ENCODE data around the gene PNLIP.

Gene PNLIP

GRCh38 chr10:116542007-116542677 is 3.6 kb upstream of the PNLIP start:
- TF ChIP-seq REST (IDR thresholded peaks at IDR 0.05; ENCODE audit: insufficient replicate concordance, low read depth) (no peak), SPI1 (IDR thresholded peaks at IDR 0.05; ENCODE audit: borderline replicate concordance, low read depth) (no peak)
- H3K4me3 ChIP-seq (replicated peaks; ENCODE audit: insufficient read depth, low read length), result no peak overlapping the region
- DNase-seq (ENCODE audit: low read depth in 1 of 2, low spot score in 1 of 2), result no peak
- H3K27me3 ChIP-seq (ENCODE audit: insufficient read depth, poor library complexity, severe bottlenecking), result peaks cover 2% of the 10 kb centered on the region
- no peak overlapping the region for H3K27ac ChIP-seq (replicated peaks)

- DNase-seq (ENCODE audit: low read depth in 1 of 2, low spot score in 1 of 2), result no peak
- Histone ChIP-seq H3K4me3 (replicated peaks; ENCODE audit: insufficient read depth, low read length) (no peak overlapping the region), H3K27me3 (ENCODE audit: insufficient read depth, poor library complexity, severe bottlenecking) (peaks cover 2% of the 10 kb centered on the region), H3K27ac (replicated peaks) (no peak overlapping the region)
- TF ChIP-seq GABPA (IDR thresholded peaks at IDR 0.05; ENCODE audit: low read depth) (no peak), REST (IDR thresholded peaks at IDR 0.05; ENCODE audit: insufficient replicate concordance, low read depth) (no peak), POLR2AphosphoS5 (IDR thresholded peaks at IDR 0.05; ENCODE audit: low read depth) (no peak), CTCF (IDR thresholded peaks at IDR 0.05; ENCODE audit: insufficient read depth, low read length) (no peak), SPI1 (IDR thresholded peaks at IDR 0.05; ENCODE audit: borderline replicate concordance, low read depth) (no peak)
Observed at GRCh38 chr10:116545122-116545521, 609 bp upstream of the PNLIP start.

- TF ChIP-seq REST (IDR thresholded peaks at IDR 0.05; ENCODE audit: insufficient replicate concordance, low read depth) (no peak), POLR2AphosphoS5 (IDR thresholded peaks at IDR 0.05; ENCODE audit: low read depth) (no peak), CTCF (IDR thresholded peaks at IDR 0.05; ENCODE audit: insufficient read depth, low read length) (no peak), GABPA (IDR thresholded peaks at IDR 0.05; ENCODE audit: low read depth) (no peak)
- no peak for DNase-seq (ENCODE audit: low read depth in 1 of 2, low spot score in 1 of 2)
- no peak overlapping the region for H3K4me3 ChIP-seq (replicated peaks; ENCODE audit: insufficient read depth, low read length)
- no peak overlapping the region for H3K27ac ChIP-seq (replicated peaks)
- peaks cover 2% of the 10 kb centered on the region for H3K27me3 ChIP-seq (ENCODE audit: insufficient read depth, poor library complexity, severe bottlenecking)
Observed at GRCh38 chr10:116548301-116548700, 2.6 kb downstream of the PNLIP start.

Measured in HL-60 (cell line).